GM18526 (cell line): ENCODE data around the gene UPK3A.

ENCODE experiments used
- POLR2A ChIP-seq: IDR thresholded peaks from 3 replicates; pipeline ENCODE4 v1.6.1; 2011; ENCODE audit not compliant: insufficient read length; ENCODE audit errors: extremely low read depth

Gene UPK3A

GRCh38 chr22:45328822-45329529 is 44.2 kb downstream of the UPK3A start:
- TF ChIP-seq POLR2A: no peak

- no peak for TF ChIP-seq POLR2A
Measured at GRCh38 chr22:45329530-45329936, 44.8 kb downstream of the UPK3A start.

DNA sequence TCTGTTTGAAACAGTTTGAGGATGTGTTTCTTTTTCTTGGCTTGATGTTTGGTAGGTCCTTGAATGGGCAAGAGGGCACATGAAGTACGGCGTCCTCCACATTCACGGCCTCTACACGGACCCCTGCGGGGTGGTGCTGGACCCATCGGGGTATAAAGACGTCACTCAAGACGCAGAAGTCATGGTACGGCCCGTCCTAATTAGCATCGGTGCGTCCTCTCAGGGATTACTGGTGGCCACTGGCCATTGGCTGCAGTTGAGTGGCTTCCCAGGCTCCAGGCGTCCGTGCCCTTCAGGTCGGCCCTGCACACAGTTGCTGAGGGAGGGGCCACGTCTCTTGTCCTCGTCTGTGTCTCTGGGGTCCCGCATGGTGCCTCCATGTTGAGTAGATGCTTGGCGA is 45.8 kb downstream of the UPK3A start:
- no peak for TF ChIP-seq POLR2A

- TF ChIP-seq POLR2A: no peak
Measured at GRCh38 chr22:45331486-45331885, 46.7 kb downstream of the UPK3A start.

GRCh38 chr22:45332001-45332400 is 47.3 kb downstream of the UPK3A start:
- no peak for TF ChIP-seq POLR2A

DNA sequence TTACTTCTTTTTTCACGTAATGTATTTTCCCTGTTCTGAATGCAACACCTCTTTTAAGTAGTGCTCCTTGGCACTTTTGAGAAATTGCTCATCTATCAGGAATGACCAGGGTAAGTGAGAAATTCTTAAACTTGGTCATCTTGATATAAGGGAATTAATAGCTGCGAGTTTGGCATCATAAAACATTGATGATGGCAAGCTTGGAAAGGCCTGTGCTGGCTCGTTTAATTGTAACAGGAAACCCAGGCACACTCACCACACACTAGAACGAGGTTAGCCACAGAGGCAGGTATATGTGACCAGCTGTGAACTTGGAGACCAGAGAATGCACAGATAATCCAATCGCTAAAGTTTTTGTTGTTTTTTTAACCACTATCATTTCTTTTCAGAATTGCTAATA is 49.3 kb downstream of the UPK3A start:
- TF ChIP-seq POLR2A: no peak

DNA sequence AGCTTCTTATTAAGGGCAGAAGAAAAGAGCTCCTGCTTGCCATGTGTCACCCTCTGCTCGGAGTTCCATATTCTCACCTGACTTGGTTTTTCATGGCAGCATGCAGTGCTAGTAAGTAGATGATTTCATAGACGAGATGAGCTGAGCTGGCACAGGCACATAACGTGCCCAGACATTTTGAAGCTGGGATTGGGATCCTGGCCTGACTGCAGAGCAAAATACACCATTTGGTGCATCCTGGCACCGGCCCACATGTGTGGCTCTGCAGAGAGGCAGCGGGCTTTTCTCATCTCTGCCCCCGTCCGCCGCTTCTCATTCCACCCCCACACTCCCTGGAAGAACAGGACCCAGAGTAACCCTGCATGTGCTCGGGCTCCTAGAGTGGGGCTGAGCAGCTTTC is 49.8 kb downstream of the UPK3A start:
- no peak for TF ChIP-seq POLR2A

GRCh38 chr22:45335021-45335818 is 50.5 kb downstream of the UPK3A start:
- TF ChIP-seq POLR2A: no peak

- TF ChIP-seq POLR2A: no peak
Measured at GRCh38 chr22:45335854-45336522, 51.2 kb downstream of the UPK3A start.

GRCh38 chr22:45336971-45337431 is 52.3 kb downstream of the UPK3A start:
- TF ChIP-seq POLR2A: no peak

- no peak for TF ChIP-seq POLR2A
Measured at GRCh38 chr22:45337536-45337935, 52.8 kb downstream of the UPK3A start.

GRCh38 chr22:45338795-45339194 is 54.0 kb downstream of the UPK3A start:
- TF ChIP-seq POLR2A: no peak

GRCh38 chr22:45340323-45340722 is 55.6 kb downstream of the UPK3A start:
- no peak for TF ChIP-seq POLR2A

DNA sequence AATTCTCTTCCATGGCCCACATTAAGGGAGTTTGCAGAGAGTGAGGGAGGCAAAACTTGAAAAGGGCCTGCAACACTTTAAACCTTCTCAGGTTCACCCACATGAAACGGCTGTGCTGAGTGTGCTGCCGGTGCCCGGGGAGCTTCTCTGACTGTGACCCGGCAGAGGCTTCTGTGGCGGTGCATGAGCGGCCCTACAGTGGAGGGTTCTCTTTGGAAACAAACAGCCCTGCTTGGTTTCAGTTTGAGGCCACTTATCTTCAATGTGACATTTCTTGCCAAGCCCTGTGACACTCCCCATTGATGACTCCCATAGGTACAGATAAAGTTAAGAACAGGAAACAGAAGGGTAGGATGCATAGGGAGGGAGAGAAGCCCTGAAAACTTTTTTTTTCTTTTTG is 56.7 kb downstream of the UPK3A start:
- TF ChIP-seq POLR2A: no peak

DNA sequence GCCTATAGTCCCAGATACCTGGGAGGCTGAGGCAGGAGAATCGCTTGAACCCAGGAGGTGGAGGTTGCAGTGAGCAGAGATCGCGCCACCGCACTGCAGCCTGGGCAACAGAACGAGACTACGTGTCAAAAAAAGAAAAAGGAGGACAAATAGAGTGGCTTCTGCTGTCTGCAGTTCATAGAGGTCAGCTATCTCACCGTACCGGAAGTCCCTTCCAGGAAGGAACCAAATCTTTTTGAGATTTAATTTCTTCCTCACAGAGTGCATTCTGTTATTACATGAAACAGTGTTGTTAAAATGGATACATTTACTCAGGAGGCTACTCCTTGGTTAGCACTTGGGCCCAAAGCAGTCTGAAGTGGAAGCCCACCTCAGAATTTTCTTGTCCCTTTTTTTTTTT is 58.4 kb downstream of the UPK3A start:
- no peak for TF ChIP-seq POLR2A

- TF ChIP-seq POLR2A: no peak
Measured at GRCh38 chr22:45344334-45344733, 59.6 kb downstream of the UPK3A start.
